Hepatocyte (in vitro differentiated cells): ENCODE results near the gene PHKB.

Experiments
- CTCF ChIP-seq: fragments of 200-600 bp; sonication (generic); IDR thresholded peaks from 2 replicates; pipeline ENCODE4 v1.5.1; 2016; ENCODE audit warnings: antibody characterized with exemption, mild to moderate bottlenecking; ENCODE audit not compliant: poor library complexity
- EZH2 ChIP-seq: fragments of 200-600 bp; sonication (generic); IDR thresholded peaks from 2 replicates; pipeline ENCODE4 v1.6.1; 2016; ENCODE audit warnings: antibody characterized with exemption, mild to moderate bottlenecking, borderline replicate concordance
- EZH2phosphoT487 ChIP-seq: fragments of 200-600 bp; sonication (generic); IDR thresholded peaks from one replicate; pipeline ENCODE4 v1.6.1; 2018; ENCODE audit warnings: antibody characterized with exemption, mild to moderate bottlenecking, low read depth, moderate library complexity; ENCODE audit not compliant: unreplicated experiment, severe bottlenecking

- no peak for TF ChIP-seq EZH2phosphoT487
- TF ChIP-seq CTCF: no peak
- TF ChIP-seq EZH2: no peak
These were observed 9.7 kb downstream of the PHKB start for GRCh38 chr16:47470810-47471209.
